ENCODE data around the gene EVPL. TPM values are rescaled to one million over a fixed set of nuclear protein-coding genes. Genes with fewer than 3 reads are reported as not detected.
"Not testable (repeated sequence)": the region's sequence is repeated elsewhere in the genome, so short reads cannot be mapped to it uniquely, and the experiment has no call there.

EVPL gene
- total RNA-seq, 1 donor from 2014 or later: not detected

GRCh38 chr17:75970626-75971025 is 56.5 kb downstream of the EVPL start:
- DNase-seq (ENCODE audit: low spot score): no peak
- Mint-ChIP-seq H3K4me3 (no peak overlapping the region), H3K27me3 (ENCODE audit: insufficient read depth, low read depth) (peaks cover 2% of the 10 kb centered on the region), H3K4me1 (peaks cover 2% of the 10 kb centered on the region), H3K9me3 (no peaks in the 10 kb centered on the region), H3K27ac (no peak overlapping the region), H3K36me3 (peaks cover 13% of the 10 kb centered on the region)
- Histone ChIP-seq H3F3A (ENCODE audit: low read depth) (no peaks in the 10 kb centered on the region), H4K20me1 (ENCODE audit: low read depth) (no peaks in the 10 kb centered on the region), H3K4me3 (no peak overlapping the region), H3K27ac (no peak overlapping the region), H3K4me2 (no peak overlapping the region), H3K9ac (no peak overlapping the region), H2AFZ (replicated peaks) (no peak overlapping the region), H3K79me2 (ENCODE audit: low read depth) (no peaks in the 10 kb centered on the region), H3K36me3 (no peaks in the 10 kb centered on the region), H3K9me3 (ENCODE audit: low read depth) (no peaks in the 10 kb centered on the region), H3K4me1 (no peaks in the 10 kb centered on the region), H3K27me3 (no peaks in the 10 kb centered on the region)
- TF ChIP-seq EZH2phosphoT487 (IDR thresholded peaks at IDR 0.05): no peak
- TF ChIP-seq EZH2 (IDR thresholded peaks at IDR 0.05): no peak

- no peaks in the 10 kb centered on the region for H3K27me3 ChIP-seq
- DNase-seq (ENCODE audit: low spot score): no peak
- H3K4me1 Mint-ChIP-seq: peaks cover 2% of the 10 kb centered on the region
- H3F3A ChIP-seq (ENCODE audit: low read depth): no peaks in the 10 kb centered on the region
- H3K36me3 ChIP-seq: no peaks in the 10 kb centered on the region
- H3K27ac ChIP-seq: no peak overlapping the region
- TF ChIP-seq CTCF (IDR thresholded peaks at IDR 0.05): no peak
- no peak for TF ChIP-seq EZH2 (IDR thresholded peaks at IDR 0.05)
- no peak for TF ChIP-seq EZH2phosphoT487 (IDR thresholded peaks at IDR 0.05)
- H3K4me1 ChIP-seq: no peaks in the 10 kb centered on the region
- no peak overlapping the region for H2AFZ ChIP-seq (replicated peaks)
- no peak overlapping the region for H3K4me2 ChIP-seq
- no peak overlapping the region for H3K4me3 Mint-ChIP-seq
- peaks cover 2% of the 10 kb centered on the region for H3K27me3 Mint-ChIP-seq (ENCODE audit: insufficient read depth, low read depth)
- no peak overlapping the region for H3K27ac Mint-ChIP-seq
- H3K36me3 Mint-ChIP-seq: peaks cover 13% of the 10 kb centered on the region
- H3K9ac ChIP-seq: no peak overlapping the region
- no peaks in the 10 kb centered on the region for H4K20me1 ChIP-seq (ENCODE audit: low read depth)
- H3K4me3 ChIP-seq: no peak overlapping the region
- H3K79me2 ChIP-seq (ENCODE audit: low read depth): no peaks in the 10 kb centered on the region
- H3K9me3 Mint-ChIP-seq: no peaks in the 10 kb centered on the region
- H3K9me3 ChIP-seq (ENCODE audit: low read depth): no peaks in the 10 kb centered on the region
Measured at GRCh38 chr17:75970011-75970523, 57.0 kb downstream of the EVPL start.

- H3K9me3 Mint-ChIP-seq: not testable (repeated sequence)
Measured at GRCh38 chr17:75969044-75969443, 58.1 kb downstream of the EVPL start.

GRCh38 chr17:75965468-75965867 is 61.6 kb downstream of the EVPL start:
- peaks cover 3% of the 10 kb centered on the region for H3K36me3 Mint-ChIP-seq
- Histone ChIP-seq H3K4me1 (no peaks in the 10 kb centered on the region), H2AFZ (replicated peaks) (no peak overlapping the region), H3K79me2 (ENCODE audit: low read depth) (no peaks in the 10 kb centered on the region), H3K27me3 (no peaks in the 10 kb centered on the region), H3K9ac (no peak overlapping the region), H3K9me3 (ENCODE audit: low read depth) (no peaks in the 10 kb centered on the region), H3K27ac (no peak overlapping the region), H3K4me3 (no peak overlapping the region), H4K20me1 (ENCODE audit: low read depth) (no peaks in the 10 kb centered on the region), H3K36me3 (no peaks in the 10 kb centered on the region), H3F3A (ENCODE audit: low read depth) (peaks cover 2% of the 10 kb centered on the region), H3K4me2 (no peak overlapping the region)
- no peak overlapping the region for H3K27ac Mint-ChIP-seq
- no peaks in the 10 kb centered on the region for H3K9me3 Mint-ChIP-seq
- no peaks in the 10 kb centered on the region for H3K4me1 Mint-ChIP-seq
- DNase-seq (ENCODE audit: low spot score): no peak
- TF ChIP-seq CTCF (IDR thresholded peaks at IDR 0.05) (no peak), EZH2phosphoT487 (IDR thresholded peaks at IDR 0.05) (no peak), EZH2 (IDR thresholded peaks at IDR 0.05) (no peak)
- no peak overlapping the region for H3K4me3 Mint-ChIP-seq
- H3K27me3 Mint-ChIP-seq (ENCODE audit: insufficient read depth, low read depth): no peaks in the 10 kb centered on the region

More at GRCh38 chr17:75969044-75969443, 58.1 kb downstream of the EVPL start:
- not testable (repeated sequence) for H3K9ac ChIP-seq; H3K4me3 Mint-ChIP-seq; H3K36me3 ChIP-seq; H3K27me3 ChIP-seq; H3F3A ChIP-seq (ENCODE audit: low read depth); H3K4me3 ChIP-seq; H2AFZ ChIP-seq (replicated peaks); H3K79me2 ChIP-seq (ENCODE audit: low read depth); H3K4me1 ChIP-seq; H3K9me3 ChIP-seq (ENCODE audit: low read depth); H3K4me2 ChIP-seq; H4K20me1 ChIP-seq (ENCODE audit: low read depth); H3K27me3 Mint-ChIP-seq (ENCODE audit: insufficient read depth, low read depth); DNase-seq (ENCODE audit: low spot score); H3K27ac Mint-ChIP-seq; H3K4me1 Mint-ChIP-seq; H3K27ac ChIP-seq
- peaks cover 11% of the 10 kb centered on the region for H3K36me3 Mint-ChIP-seq

Measured in neural progenitor cell (in vitro differentiated cells).